HepG2 (cell line): Measurements from ENCODE around the gene UBXN1. TPM values are rescaled to one million over a fixed set of nuclear protein-coding genes. Genes with fewer than 3 reads are reported as not detected.
A peak's percentile ranks its signal among the peaks of the same experiment; 100 is the strongest.

Experiments
- ATAC-seq: fragments of 200-7000 bp; cut with Tn5 transposase; 3 replicates; pipeline ENCODE4 v1.9.1; 2020; ENCODE audit warnings: mild to moderate bottlenecking, moderate library complexity
- BruUV-seq: library from RNA; stranded (reverse); fragments of 400-500 nt; replicated peaks from 2 replicates; lab custom pipeline; 2021; lab: Mats Ljungman, UMichigan
- CTCF ChIA-PET: fragments of 300-600 bp; formaldehyde crosslinking; extraction: SDS; loops from one replicate; lab custom pipeline; 2021; ENCODE audit warnings: low total read pairs, inconsistent platforms, low intra/inter-chr PET ratio; lab: Yijun Ruan, JAX
- POLR2A ChIA-PET: fragments of 350-600 bp; sonication (Branson Sonifier 250); formaldehyde crosslinking; loops from one replicate; lab custom pipeline; 2020; ENCODE audit warnings: antibody characterized with exemption, inconsistent platforms; lab: Yijun Ruan, JAX
- DNase-seq: peaks from one replicate; pipeline ENCODE4 v3.0.0-alpha.2; 2015; ENCODE audit warnings: low spot score
- FAIRE-seq: peaks from 3 replicates; lab custom pipeline; 2011; peaks lifted over from hg19 to GRCh38; lab: Jason Lieb, UNC
- H2AFZ ChIP-seq: one replicate; pipeline ENCODE4 v1.6.1; 2011; ENCODE audit warnings: low read length, inconsistent platforms
- H3K27ac ChIP-seq: fragments of 300-600 bp; 3 replicates; pipeline ENCODE4 v1.8.0; 2011; ENCODE audit warnings: mixed run types, mild to moderate bottlenecking, mixed read lengths, low read length, inconsistent platforms; ENCODE audit not compliant: insufficient read depth; ENCODE audit errors: extremely low read length
- H3K27me3 ChIP-seq, 2 experiments: fragments of 200-600 bp in 1 of 2; 2 replicates in 1 of 2; 3 replicates in 1 of 2; pipeline versions ENCODE4 v1.6.0 to v1.8.0; 2011; ENCODE audit warnings: low read length in 2 of 2, mild to moderate bottlenecking in 2 of 2, moderate library complexity in 2 of 2, inconsistent platforms in 1 of 2; ENCODE audit not compliant: insufficient read depth in 2 of 2, control insufficient read depth in 1 of 2
- H3K36me3 ChIP-seq, 2 experiments: fragments of 200-600 bp in 1 of 2; replicated peaks in 1 of 2; 2 replicates in 1 of 2; 3 replicates in 1 of 2; pipeline versions ENCODE4 v1.5.1 to v1.8.0; 2011; ENCODE audit warnings: low read length in 2 of 2, inconsistent platforms in 1 of 2; ENCODE audit not compliant: insufficient read depth in 2 of 2, control insufficient read depth in 1 of 2
- H3K4me1 ChIP-seq: 2 replicates; pipeline ENCODE4 v1.5.1; 2012; ENCODE audit warnings: low read length, inconsistent platforms; ENCODE audit not compliant: insufficient read depth
- H3K4me2 ChIP-seq: 2 replicates; pipeline ENCODE4 v1.6.0; 2011; ENCODE audit warnings: low read depth, low read length, inconsistent platforms
- H3K4me3 ChIP-seq, 3 experiments: fragments of 200-600 bp in 1 of 3; sonication (generic), shearing (Covaris generic) in 1 of 3; replicated peaks in 1 of 3; 2 replicates each; pipeline ENCODE4 v1.5.1; 2011 to 2016; ENCODE audit warnings: low read length in 3 of 3, inconsistent platforms in 2 of 3, low read depth in 2 of 3, mild to moderate bottlenecking in 2 of 3, control low read depth in 1 of 3, mixed read lengths in 1 of 3; ENCODE audit not compliant: insufficient read depth in 1 of 3
- H3K79me2 ChIP-seq: one replicate; pipeline ENCODE4 v1.6.1; 2011; ENCODE audit warnings: low read length, inconsistent platforms; ENCODE audit not compliant: insufficient read depth
- H3K9ac ChIP-seq: 2 replicates; pipeline ENCODE4 v1.6.0; 2011; ENCODE audit warnings: mild to moderate bottlenecking, low read depth, low read length, inconsistent platforms; ENCODE audit not compliant: insufficient read depth
- H3K9me3 ChIP-seq: 2 replicates; pipeline ENCODE4 v1.5.1; 2012; ENCODE audit warnings: mild to moderate bottlenecking, low read length
- H4K20me1 ChIP-seq: 2 replicates; pipeline ENCODE4 v1.6.0; 2011; ENCODE audit warnings: inconsistent platforms, mild to moderate bottlenecking, low read length, moderate library complexity; ENCODE audit not compliant: insufficient read depth
- BCL6 ChIP-seq: IDR thresholded peaks from 2 replicates; pipeline ENCODE4 v1.6.1; 2016; ENCODE audit warnings: missing genetic modification reagents, missing compliant biosample characterization
- CEBPG ChIP-seq: IDR thresholded peaks from 2 replicates; pipeline ENCODE4 v1.6.1; 2016
- HNRNPUL1 ChIP-seq: fragments of 200-400 bp; formaldehyde crosslinking; IDR thresholded peaks from 2 replicates; pipeline ENCODE4 v1.6.1; 2017; ENCODE audit warnings: low read depth, mild to moderate bottlenecking, low read length, moderate library complexity
- HOXA3 ChIP-seq: sonication (generic); formaldehyde crosslinking; IDR thresholded peaks from 2 replicates; pipeline ENCODE4 v1.5.0; 2020; ENCODE audit warnings: missing genetic modification reagents
- KAT8 ChIP-seq: IDR thresholded peaks from 2 replicates; pipeline ENCODE4 v1.6.1; 2016; ENCODE audit warnings: missing genetic modification reagents, missing compliant biosample characterization
- KDM2A ChIP-seq: sonication (generic); formaldehyde crosslinking; IDR thresholded peaks from 2 replicates; pipeline ENCODE4 v1.4.0; 2020; ENCODE audit warnings: low read depth, missing genetic modification reagents, borderline replicate concordance
- MED1 ChIP-seq: sonication (generic); formaldehyde crosslinking; IDR thresholded peaks from 2 replicates; pipeline ENCODE4 v1.4.0; 2020; ENCODE audit warnings: missing genetic modification reagents
- NFYC ChIP-seq: IDR thresholded peaks from 2 replicates; pipeline ENCODE4 v1.6.1; 2016; ENCODE audit warnings: missing genetic modification reagents, missing compliant biosample characterization
- PCBP2 ChIP-seq: fragments of 200-400 bp; formaldehyde crosslinking; optimal IDR thresholded peaks from 2 replicates; pipeline ENCODE3; 2018; ENCODE audit warnings: low read length, low read depth; ENCODE audit not compliant: poor library complexity, severe bottlenecking
- ZFP36 ChIP-seq: fragments of 150-350 bp; IDR thresholded peaks from 2 replicates; pipeline ENCODE4 v1.6.1; 2018; ENCODE audit warnings: borderline replicate concordance, low read length, low read depth; ENCODE audit not compliant: partially characterized antibody
- ZNF414 ChIP-seq: sonication (generic); formaldehyde crosslinking; IDR thresholded peaks from 2 replicates; pipeline ENCODE4 v1.5.0; 2020; ENCODE audit warnings: missing genetic modification reagents
- ZSCAN12 ChIP-seq: sonication (generic); formaldehyde crosslinking; IDR thresholded peaks from 2 replicates; pipeline ENCODE4 v1.9.0; 2021; ENCODE audit warnings: mild to moderate bottlenecking, missing genetic modification reagents
- WGBS: methylation state at CpG from one replicate; pipeline ENCODE4 v1.1.6; 2017; ENCODE audit warnings: low lambda C conversion rate; 5-methylcytosine and 5-hydroxymethylcytosine counted together
- in situ Hi-C: cut with HindIII; loops from 2 replicates; pipeline ENCODE4 v1.10.0; 2017; ENCODE audit warnings: low pct_unique_long_range_greater_than_20kb; ENCODE audit not compliant: extremely low pct_ligation_motif_present
- intact Hi-C: fragments of 100-400 bp; cut with micrococcal nuclease; formaldehyde crosslinking; loops from one replicate; pipeline ENCODE4 v1.10.0; 2022; ENCODE audit not compliant: unreplicated experiment
- polyA plus RNA-seq, 8 experiments: library from polyadenylated mRNA; depleted of rRNA in 3 of 8; stranded (reverse) in 7 of 8; unstranded in 1 of 8; fragments of >200 nt; fragmentation: Illumina TruSeq in 4 of 8; extraction: Trizol in 4 of 8; gene quantifications; 2 replicates each; pipeline versions ENCODE4 v1.2.1 to v1.2.3, GENCODE V29; 2011 to 2016; ENCODE audit warnings: low read depth in 4 of 8, missing spikeins in 1 of 8, mixed read lengths in 1 of 8; ENCODE audit not compliant: insufficient read depth in 1 of 8
- total RNA-seq, 5 experiments: library from RNA; depleted of rRNA; stranded (reverse); fragments of >200 nt; fragmentation: Illumina TruSeq; extraction: Trizol; gene quantifications; 2 replicates each; pipeline ENCODE4 v1.2.3, GENCODE V29; 2016; ENCODE audit warnings: low read depth in 1 of 5
- TF ChIP-seq, protein P1 (sequence below): sonication (generic); formaldehyde crosslinking; conservative IDR thresholded peaks from 2 replicates; pipeline ENCODE4 v1.8.1; 2023; ENCODE audit warnings: missing genetic modification reagents
- TF ChIP-seq, protein P2 (sequence below): sonication (generic); formaldehyde crosslinking; IDR thresholded peaks from 2 replicates; pipeline ENCODE4 v1.4.0; 2020; ENCODE audit warnings: missing genetic modification reagents

Gene UBXN1
- total and polyA plus RNA-seq, 2 of the 13 experiments (the other 11 are each of a cell fraction or from before 2014, with no cell fraction given): 47.5 to 52.4 TPM

- 0 out of 2 replicates have a peak, but pooled peaks have one; percentile 14 for TF ChIP-seq ZNF414 (CRISPR knock-in tag)
- peak; percentile 59; the same call in 1 of the 2 replicates for TF ChIP-seq CEBPG (CRISPR knock-in tag)
- TF ChIP-seq NFYC (CRISPR knock-in tag): peak; percentile 85
- no peak for TF ChIP-seq MED1 (CRISPR knock-in tag)
These were observed 48.9 kb upstream of the UBXN1 start (continued) for GRCh38 chr11:62727872-62728170.

DNA sequence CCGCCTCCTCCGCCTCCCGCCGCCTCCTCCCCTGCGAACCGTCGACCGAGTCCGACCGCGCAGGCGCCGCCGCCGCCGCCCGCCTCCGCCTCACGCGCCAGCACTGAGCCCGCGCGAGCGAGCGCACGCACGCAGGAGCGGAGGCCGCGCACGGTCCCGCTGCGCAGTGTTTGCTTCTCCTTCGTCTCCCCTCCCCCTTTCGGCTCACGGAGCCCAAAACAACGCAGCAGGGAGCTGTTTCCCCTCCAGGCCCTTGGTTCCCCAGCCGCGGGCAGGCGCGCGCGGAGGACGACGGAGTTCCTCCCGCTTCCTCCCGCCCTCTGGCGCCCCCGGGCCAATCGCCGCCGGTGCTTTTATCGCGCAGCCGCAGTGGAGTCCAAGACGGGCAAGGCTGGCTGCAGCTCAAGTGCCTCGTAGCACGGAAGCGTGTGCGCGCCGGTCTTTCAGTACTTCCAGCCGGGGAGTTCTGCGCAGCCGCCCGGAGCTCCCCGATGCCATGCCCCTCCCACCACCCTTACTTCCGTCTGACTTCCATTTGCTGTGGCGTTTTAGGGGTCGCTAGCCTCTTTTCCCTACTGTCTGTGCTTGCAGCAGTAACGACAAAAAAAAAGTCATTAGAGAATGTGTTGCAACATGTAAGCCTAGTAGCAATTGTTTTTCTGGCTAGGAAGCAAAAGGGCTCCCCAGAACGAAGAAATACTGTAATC is 48.4 kb upstream of the UBXN1 start, which contains the start of gene HNRNPUL2:
HNRNPUL2 (minus strand) TSS at position 293 of the 707 bp plus-strand sequence. CDS start 301 bp downstream, outside the sequence.
- peak; percentile 89 for ATAC-seq
- Histone ChIP-seq H2AFZ (no peak within 1 kb of the TSS), H3K4me2 (peak within 1 kb of the TSS; percentile 91), H3K9ac (peak within 1 kb of the TSS; percentile 95), H3K27ac (peak within 1 kb of the TSS; percentile 99), H3K36me3 (peaks cover 1 to 24% of the 10 kb centered on the region in 2 experiments), H3K9me3 (no peaks in the 10 kb centered on the region), H3K27me3 (peaks cover 0 to 3% of the 10 kb centered on the region in 2 experiments; a peak in 1 of 5 replicates), H4K20me1 (peaks cover 30% of the 10 kb centered on the region), H3K79me2 (peaks cover 64% of the 10 kb centered on the region), H3K4me1 (peaks cover 45% of the 10 kb centered on the region), H3K4me3 (peak within 1 kb of the TSS; percentile 91 to 100 (median 94))
- ChIA-PET CTCF (no interaction called here), POLR2A (interaction anchor here (0.6 to 5.7 kb wide), 42 partner anchors 11 to 325 kb away, joined by 3 to 129 read pairs (median 8); partner anchors contain the start of genes AHNAK, B3GAT3, BSCL2 and C11orf98)
- peak; percentile 97 for DNase-seq
- no peak for FAIRE-seq
- intact Hi-C loops (loop anchor here (5.0 kb wide), 1 partner anchor 115 kb away; no protein-coding TSS in a partner anchor), in situ Hi-C loops (no loop called here)
- BruUV-seq: no TSS peak
- WGBS: 0% methylated on average over 13 of the region's 72 CpGs
- TF ChIP-seq KAT8 (CRISPR knock-in tag) (peak; percentile 89), ZSCAN12 (CRISPR knock-in tag) (no peak), HOXA3 (CRISPR knock-in tag) (peak; percentile 87), ZFP36 (no peak), PCBP2 (no peak), KDM2A (CRISPR knock-in tag) (peak; percentile 84), BCL6 (CRISPR knock-in tag) (no peak), HNRNPUL1 (no peak)
- TF ChIP-seq, protein P1, sequence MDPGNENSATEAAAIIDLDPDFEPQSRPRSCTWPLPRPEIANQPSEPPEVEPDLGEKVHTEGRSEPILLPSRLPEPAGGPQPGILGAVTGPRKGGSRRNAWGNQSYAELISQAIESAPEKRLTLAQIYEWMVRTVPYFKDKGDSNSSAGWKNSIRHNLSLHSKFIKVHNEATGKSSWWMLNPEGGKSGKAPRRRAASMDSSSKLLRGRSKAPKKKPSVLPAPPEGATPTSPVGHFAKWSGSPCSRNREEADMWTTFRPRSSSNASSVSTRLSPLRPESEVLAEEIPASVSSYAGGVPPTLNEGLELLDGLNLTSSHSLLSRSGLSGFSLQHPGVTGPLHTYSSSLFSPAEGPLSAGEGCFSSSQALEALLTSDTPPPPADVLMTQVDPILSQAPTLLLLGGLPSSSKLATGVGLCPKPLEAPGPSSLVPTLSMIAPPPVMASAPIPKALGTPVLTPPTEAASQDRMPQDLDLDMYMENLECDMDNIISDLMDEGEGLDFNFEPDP: no peak
- TF ChIP-seq, protein P2, sequence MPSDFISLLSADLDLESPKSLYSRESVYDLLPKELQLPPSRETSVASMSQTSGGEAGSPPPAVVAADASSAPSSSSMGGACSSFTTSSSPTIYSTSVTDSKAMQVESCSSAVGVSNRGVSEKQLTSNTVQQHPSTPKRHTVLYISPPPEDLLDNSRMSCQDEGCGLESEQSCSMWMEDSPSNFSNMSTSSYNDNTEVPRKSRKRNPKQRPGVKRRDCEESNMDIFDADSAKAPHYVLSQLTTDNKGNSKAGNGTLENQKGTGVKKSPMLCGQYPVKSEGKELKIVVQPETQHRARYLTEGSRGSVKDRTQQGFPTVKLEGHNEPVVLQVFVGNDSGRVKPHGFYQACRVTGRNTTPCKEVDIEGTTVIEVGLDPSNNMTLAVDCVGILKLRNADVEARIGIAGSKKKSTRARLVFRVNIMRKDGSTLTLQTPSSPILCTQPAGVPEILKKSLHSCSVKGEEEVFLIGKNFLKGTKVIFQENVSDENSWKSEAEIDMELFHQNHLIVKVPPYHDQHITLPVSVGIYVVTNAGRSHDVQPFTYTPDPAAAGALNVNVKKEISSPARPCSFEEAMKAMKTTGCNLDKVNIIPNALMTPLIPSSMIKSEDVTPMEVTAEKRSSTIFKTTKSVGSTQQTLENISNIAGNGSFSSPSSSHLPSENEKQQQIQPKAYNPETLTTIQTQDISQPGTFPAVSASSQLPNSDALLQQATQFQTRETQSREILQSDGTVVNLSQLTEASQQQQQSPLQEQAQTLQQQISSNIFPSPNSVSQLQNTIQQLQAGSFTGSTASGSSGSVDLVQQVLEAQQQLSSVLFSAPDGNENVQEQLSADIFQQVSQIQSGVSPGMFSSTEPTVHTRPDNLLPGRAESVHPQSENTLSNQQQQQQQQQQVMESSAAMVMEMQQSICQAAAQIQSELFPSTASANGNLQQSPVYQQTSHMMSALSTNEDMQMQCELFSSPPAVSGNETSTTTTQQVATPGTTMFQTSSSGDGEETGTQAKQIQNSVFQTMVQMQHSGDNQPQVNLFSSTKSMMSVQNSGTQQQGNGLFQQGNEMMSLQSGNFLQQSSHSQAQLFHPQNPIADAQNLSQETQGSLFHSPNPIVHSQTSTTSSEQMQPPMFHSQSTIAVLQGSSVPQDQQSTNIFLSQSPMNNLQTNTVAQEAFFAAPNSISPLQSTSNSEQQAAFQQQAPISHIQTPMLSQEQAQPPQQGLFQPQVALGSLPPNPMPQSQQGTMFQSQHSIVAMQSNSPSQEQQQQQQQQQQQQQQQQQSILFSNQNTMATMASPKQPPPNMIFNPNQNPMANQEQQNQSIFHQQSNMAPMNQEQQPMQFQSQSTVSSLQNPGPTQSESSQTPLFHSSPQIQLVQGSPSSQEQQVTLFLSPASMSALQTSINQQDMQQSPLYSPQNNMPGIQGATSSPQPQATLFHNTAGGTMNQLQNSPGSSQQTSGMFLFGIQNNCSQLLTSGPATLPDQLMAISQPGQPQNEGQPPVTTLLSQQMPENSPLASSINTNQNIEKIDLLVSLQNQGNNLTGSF: peak; percentile 95; the same call in 1 of the 2 replicates
